ENCODE results near the gene DHODH. TPM values are rescaled to one million over a fixed set of nuclear protein-coding genes. Genes with fewer than 3 reads are reported as not detected.
"Not testable (repeated sequence)": the region's sequence is repeated elsewhere in the genome, so short reads cannot be mapped to it uniquely, and the experiment has no call there.

DHODH gene
- total and polyA plus RNA-seq, 2 of the 4 experiments (the other 2 are of a cell fraction) = 3.2 to 4.1 TPM

- H3K79me1 ChIP-seq (ENCODE audit: low read depth in 1 of 2, low read length in 2 of 2); H2BK120ac ChIP-seq (ENCODE audit: low read depth, low read length); ATAC-seq (ENCODE audit: low read depth); H2AK5ac ChIP-seq (ENCODE audit: low read depth, low read length); H2BK5ac ChIP-seq (ENCODE audit: low read depth, low read length, poor library complexity, severe bottlenecking); H3K4me3 ChIP-seq (ENCODE audit: insufficient read depth, low read depth, low read length); H2AFZ ChIP-seq (replicated peaks; ENCODE audit: low read length, poor library complexity); H3K9me1 ChIP-seq (ENCODE audit: insufficient read depth, low read length); H3K4ac ChIP-seq (ENCODE audit: low read depth, low read length); H3K4me1 ChIP-seq (ENCODE audit: control insufficient read depth, insufficient read depth, low read length); H4K5ac ChIP-seq (ENCODE audit: low read depth, low read length); H3K18ac ChIP-seq (ENCODE audit: low read depth, low read length); H3K9ac ChIP-seq (ENCODE audit: low read depth, low read length); H3K9me3 ChIP-seq (ENCODE audit: control insufficient read depth, insufficient read depth, low read length); H3K4me2 ChIP-seq (ENCODE audit: low read depth, low read length); H2AK9ac ChIP-seq (replicated peaks; ENCODE audit: low read depth, low read length, poor library complexity); H4K20me1 ChIP-seq (ENCODE audit: insufficient read depth, low read length); H3K27me3 ChIP-seq (ENCODE audit: control insufficient read depth, insufficient read depth, low read length); H4K8ac ChIP-seq (ENCODE audit: low read depth in 2 of 2, low read length in 2 of 2); H2BK15ac ChIP-seq (ENCODE audit: low read depth, low read length); BruUV-seq (replicated peaks); in situ Hi-C loops (cut with MboI; ENCODE audit: low sequenced_read_pairs); H3K27ac ChIP-seq (ENCODE audit: insufficient read depth, low read length); dilution Hi-C loops (cut with HindIII; ENCODE audit: low sequenced_read_pairs, unreplicated experiment); H3K14ac ChIP-seq (replicated peaks; ENCODE audit: low read depth, low read length); DNase-seq; H2BK20ac ChIP-seq (ENCODE audit: low read depth, low read length); intact Hi-C loops (cut with micrococcal nuclease); H3K23ac ChIP-seq (ENCODE audit: low read depth, low read length); H4K91ac ChIP-seq (ENCODE audit: insufficient read depth, low read depth, low read length); H3K56ac ChIP-seq (ENCODE audit: extremely low read depth, insufficient read depth, low read length); H3K36me3 ChIP-seq (ENCODE audit: control insufficient read depth, insufficient read depth, low read length): not testable (repeated sequence)
- CTCF ChIA-PET = interaction anchor here (1.3 to 1.4 kb wide), 2 partner anchors 9 to 12 kb away, joined by 8 read pairs; partner anchors contain the start of gene HPR
- WGBS, 2 experiments (ENCODE audit: extremely low coverage in 2 of 2, insufficient read length in 1 of 2) = 60% methylated on average over 2 of the region's 6 CpGs; no CpG with 5 or more reads in 1 of the 2 experiments
- POLR2A ChIA-PET (ENCODE audit: unreplicated experiment) = interaction anchor here (0.6 kb wide), 1 partner anchor 47 kb away, joined by 4 read pairs; no protein-coding TSS in a partner anchor
These were observed 66.5 kb downstream of the DHODH start for GRCh38 chr16:72075067-72075466.

Small RNA genes within 50 kb of the gene (microRNA-seq; reads per million reads assigned to microRNA genes)
- not detected for gene RPL39P31 (ENCODE audit: insufficient read depth, insufficient read length)

Small RNA genes within 50 kb of the gene (small RNA-seq; reads per million reads assigned to genes)
- 0 reads per million in 5 experiments for gene RPL39P31

Other genes with a start within 250 kb of the DHODH start
- gene AP1G1, start 199.9 kb upstream of the DHODH start, total RNA-seq (2012; rRNA removed) = 86.1 and 86.7 TPM in 2 replicates
- gene AP1G1, start 199.9 kb upstream of the DHODH start, polyA plus RNA-seq (2012; rRNA removed) = 45.7 and 48.3 TPM in 2 replicates
- 5.2 and 5.8 TPM in 2 replicates for gene ATXN1L, start 162.8 kb upstream of the DHODH start, total RNA-seq (2012; rRNA removed)
- 8.0 and 9.2 TPM in 2 replicates for gene ATXN1L, start 162.8 kb upstream of the DHODH start, polyA plus RNA-seq (2012; rRNA removed)
- gene ZNF821, start 124.6 kb upstream of the DHODH start, total RNA-seq (2012; rRNA removed) = 4.4 and 5.9 TPM in 2 replicates
- gene ZNF821, start 124.6 kb upstream of the DHODH start, polyA plus RNA-seq (2012; rRNA removed) = 5.8 and 6.0 TPM in 2 replicates
- 175 and 186 TPM in 2 replicates for gene IST1, start 113.2 kb upstream of the DHODH start, total RNA-seq (2012; rRNA removed)
- 122 and 134 TPM in 2 replicates for gene IST1, start 113.2 kb upstream of the DHODH start, polyA plus RNA-seq (2012; rRNA removed)
- gene PKD1L3, start 8.3 kb upstream of the DHODH start, total RNA-seq (2012; rRNA removed) = not detected in 2 replicates
- not detected in 2 replicates for gene PKD1L3, start 8.3 kb upstream of the DHODH start, polyA plus RNA-seq (2012; rRNA removed)
- not detected in 2 replicates for gene HP, start 45.8 kb downstream of the DHODH start, total RNA-seq (2012; rRNA removed)
- not detected in 2 replicates for gene HP, start 45.8 kb downstream of the DHODH start, polyA plus RNA-seq (2012; rRNA removed)
- not detected in 2 replicates for gene HPR, start 54.5 kb downstream of the DHODH start, total RNA-seq (2012; rRNA removed)
- not detected in 2 replicates for gene HPR, start 54.5 kb downstream of the DHODH start, polyA plus RNA-seq (2012; rRNA removed)
- 5.4 and 6.1 TPM in 2 replicates for gene TXNL4B, start 84.9 kb downstream of the DHODH start, total RNA-seq (2012; rRNA removed)
- gene TXNL4B, start 84.9 kb downstream of the DHODH start, polyA plus RNA-seq (2012; rRNA removed) = 7.4 and 8.6 TPM in 2 replicates
- 49.6 and 61.9 TPM in 2 replicates for gene DHX38, start 85.1 kb downstream of the DHODH start, total RNA-seq (2012; rRNA removed)
- 43.0 and 45.4 TPM in 2 replicates for gene DHX38, start 85.1 kb downstream of the DHODH start, polyA plus RNA-seq (2012; rRNA removed)
- under 0.01 TPM in 1 of 2 replicates, not detected in the other for gene PMFBP1, start 163.4 kb downstream of the DHODH start, total RNA-seq (2012; rRNA removed)
- gene PMFBP1, start 163.4 kb downstream of the DHODH start, polyA plus RNA-seq (2012; rRNA removed) = not detected in 2 replicates